ENCODE measurements around the gene CD28.

CD28 gene

DNA sequence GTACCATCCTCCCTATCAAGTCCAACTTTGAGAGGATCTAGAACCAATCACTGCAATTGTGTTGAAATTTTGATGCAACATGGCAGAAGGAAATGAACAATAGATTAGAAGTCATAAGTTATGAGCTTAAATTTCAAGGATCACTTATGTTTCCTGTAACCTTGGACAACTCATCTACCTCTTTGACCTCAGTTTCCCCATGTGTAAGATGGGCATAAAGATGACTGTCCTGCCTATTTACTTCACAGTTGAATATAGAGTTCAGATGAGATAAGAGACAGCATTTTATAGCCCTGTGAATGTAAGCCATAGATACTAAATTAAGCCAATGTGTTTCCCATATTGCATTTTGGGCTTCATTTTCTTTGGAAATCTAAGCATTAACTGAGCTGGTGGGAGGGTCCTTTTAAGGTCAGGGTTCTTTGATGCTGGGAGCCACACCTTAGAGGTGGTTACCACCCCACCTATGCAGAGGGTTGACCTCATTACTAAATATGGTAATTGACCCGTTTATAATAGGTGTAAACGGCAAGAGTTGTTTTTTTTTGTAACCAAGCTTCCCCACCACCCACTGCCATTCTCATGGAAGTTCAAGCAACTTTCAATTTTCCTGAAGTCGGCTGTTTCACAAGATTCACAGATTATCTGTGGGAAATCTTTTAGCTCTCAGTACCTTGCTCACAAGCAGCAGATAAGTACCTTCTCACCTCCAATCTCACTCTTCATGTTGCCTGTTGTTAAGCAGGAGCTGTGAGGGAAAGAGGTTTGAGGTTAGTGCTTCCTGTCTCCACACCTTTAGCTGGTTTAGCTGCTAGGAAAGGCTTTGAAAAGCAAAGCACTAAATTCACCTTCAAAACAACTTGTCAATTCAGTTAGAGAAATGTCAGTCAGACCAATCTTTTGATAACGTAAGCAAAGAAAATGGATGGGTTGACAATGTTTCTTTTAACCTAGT is 13.3 kb downstream of the CD28 start:
- no peak for DNase-seq

DNA sequence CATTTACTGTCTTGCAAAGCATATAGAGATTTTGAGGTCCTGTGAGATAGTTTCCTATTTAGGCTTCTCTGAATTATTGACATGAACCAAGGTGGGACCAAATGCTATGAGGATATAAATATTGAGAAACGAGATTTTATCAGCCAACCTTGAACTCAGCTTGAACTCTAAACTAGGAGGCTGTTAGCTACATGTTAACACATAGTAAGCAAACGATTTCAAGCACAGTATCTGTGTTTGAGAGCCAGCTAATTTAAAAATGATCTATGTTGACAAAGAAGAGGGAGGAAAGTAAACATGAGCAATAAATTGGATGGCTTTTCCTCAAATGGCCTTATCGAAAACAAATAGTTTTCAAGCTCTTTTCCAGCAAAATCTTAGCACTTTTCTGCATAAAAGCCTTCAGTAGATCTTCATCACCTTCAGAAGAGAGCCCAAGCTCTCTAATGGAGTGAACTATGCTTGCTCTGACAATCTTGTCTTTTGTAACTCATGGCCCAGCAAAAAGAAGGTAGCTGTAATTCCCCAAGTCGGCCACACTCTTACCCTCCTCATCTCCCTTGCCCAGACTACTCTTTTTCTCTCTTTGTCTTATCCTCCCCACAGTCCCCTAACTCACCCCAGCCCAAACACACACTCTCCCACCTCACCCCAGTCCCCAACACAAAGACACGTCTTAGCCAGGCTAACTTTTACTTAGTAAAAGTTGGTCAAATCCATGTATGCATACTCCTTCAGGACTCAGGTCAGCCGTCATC is 14.7 kb downstream of the CD28 start:
- DNase-seq = no peak

DNA sequence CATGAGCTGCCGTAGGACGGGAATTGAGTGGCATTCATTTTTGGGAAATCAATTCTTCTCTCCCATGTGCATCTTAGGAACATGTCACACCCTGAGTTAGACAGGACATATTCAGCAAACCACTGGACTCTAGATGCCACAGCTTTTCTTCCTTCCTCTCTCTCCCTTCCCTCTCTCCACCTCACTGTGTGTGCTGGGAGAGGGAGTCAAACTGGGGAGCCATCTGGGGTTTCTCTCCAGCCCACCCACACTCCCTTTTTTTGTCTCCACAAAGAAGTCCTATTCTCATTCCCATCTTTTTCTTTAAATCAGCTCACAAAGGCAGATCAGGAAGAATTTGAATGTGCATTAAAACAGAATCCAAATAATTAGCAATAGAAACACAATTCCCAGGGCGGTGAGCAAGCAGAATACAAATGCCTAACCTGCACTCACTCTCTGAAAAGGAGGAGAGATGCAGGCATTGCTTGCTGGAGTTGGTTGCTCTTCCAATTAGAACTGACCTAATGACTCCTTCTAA is 15.4 kb downstream of the CD28 start:
- no peak for DNase-seq

DNA sequence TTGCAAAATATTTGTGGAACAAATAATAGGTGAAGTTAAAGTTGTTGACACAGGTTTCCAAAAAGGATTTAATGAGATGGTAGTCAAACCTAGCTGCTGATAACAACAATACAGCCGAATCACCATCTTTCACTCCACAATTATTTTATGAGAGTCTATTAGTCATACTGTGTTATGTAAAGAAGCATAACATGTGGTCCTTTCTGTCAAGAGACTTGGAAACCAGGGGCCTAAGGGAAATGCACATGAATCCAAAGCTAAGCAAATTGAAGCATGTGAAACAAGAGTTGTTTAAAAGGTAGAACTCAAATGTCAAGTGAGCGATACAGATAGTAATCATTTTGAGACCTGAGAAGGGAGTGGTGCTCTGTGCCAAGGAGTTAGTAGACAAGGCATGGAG is 16.0 kb downstream of the CD28 start:
- no peak for DNase-seq

DNA sequence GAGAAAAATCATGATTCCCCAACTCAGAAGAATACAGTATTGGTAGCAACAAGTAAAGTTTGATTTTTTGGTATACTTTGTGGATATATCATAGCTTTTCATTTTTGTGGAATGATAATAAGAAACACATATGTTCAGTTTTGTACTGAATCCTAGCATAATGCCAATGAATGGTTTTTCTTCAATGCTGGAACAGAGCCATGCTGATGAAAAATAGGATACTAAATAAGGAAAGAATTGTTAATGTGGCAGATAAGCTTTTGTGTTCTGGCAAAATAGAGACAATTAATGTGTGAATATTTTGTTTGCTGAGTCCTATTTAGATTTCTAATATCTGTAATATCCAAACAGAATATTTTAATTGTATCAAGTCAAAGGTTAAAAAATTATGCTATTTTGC is 21.9 kb downstream of the CD28 start:
- no peak for DNase-seq

DNA sequence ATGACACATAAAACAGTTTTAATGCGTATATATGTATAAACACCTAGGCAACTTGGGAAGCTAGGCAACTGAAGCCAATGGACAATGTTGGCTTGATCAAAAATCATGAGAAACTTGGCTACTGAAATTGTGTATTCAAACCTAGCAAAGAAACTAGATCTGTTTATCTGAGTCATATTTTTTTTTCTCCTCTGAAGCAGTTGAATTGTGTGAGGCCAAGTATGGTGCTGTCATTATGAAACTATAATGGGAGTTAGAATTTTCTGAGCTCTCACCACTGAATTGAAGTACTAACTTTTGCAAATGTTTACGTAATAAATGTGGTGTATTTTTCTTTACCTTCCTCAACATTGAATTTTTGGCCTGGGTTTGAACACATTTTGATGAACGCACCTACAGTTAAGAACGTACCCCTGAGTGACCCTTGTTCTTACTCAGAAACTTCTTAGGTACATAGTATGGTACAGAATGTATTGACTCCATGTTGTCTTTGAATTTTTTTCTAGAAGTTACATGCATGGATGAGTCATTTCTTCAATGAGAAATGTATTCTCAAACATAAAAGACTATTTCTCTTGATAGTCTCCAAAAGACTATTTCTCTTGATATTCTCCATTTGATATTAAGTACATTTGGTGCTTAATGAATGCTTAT is 23.8 kb downstream of the CD28 start:
- DNase-seq = no peak

DNA sequence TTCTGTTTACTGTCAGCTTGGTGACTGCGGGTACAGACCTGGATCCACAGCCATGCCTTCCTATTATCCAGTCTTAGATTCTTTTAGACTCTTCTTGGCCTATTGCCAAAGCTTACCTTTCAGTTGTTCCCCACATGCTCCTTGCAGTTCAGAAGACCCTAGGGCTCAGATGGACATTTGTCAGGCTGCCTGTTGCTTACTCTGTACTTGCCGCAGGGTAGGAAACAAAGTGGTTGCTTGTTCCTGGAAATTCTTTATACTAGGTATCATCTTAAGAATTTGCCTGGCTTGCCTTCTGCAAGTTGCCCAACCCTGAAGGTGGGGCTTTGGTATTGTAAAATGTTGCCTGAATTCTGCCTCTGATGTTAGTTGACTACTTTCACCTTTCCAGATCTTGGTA is 24.4 kb downstream of the CD28 start:
- no peak for DNase-seq

DNA sequence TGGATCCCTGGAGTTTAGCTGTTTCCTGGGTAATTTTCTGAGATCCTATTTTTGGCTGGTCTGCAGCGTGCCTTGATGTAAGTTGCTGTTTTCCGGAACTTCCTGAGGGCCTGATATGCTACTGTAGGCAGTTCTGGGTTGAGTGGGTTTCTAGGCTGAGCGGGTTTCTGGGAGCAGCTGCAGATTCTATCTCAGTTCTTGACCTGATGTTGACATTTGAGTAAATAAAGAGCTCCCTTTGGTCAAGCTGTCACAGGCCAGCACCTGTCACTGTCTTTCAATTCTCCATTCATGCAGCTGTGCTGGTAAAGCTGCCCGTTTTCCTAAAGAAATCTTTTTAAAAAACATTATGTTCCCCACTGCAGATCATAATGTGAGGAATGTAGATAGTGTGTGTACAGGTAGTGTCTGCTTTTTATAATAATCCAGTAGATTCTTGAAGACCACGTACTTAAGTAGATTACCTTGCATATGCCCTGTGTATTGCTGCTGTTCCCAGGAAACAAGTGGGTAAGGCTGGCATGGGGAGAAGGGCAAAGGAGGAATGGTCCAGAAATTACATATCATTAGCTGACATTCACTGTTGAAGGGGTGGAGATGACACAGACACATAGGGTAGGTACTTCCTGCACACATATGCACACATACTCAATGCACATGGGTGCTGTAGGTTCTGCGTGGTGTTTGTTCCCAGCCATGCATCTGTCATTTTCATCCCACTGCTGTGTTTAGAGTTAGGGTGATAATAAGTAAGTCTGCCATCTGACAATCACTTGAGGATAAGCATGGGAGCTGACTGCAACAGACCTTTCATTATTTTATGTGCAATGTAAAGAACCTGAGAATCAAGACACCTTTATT is 25.9 kb downstream of the CD28 start:
- DNase-seq = no peak

DNA sequence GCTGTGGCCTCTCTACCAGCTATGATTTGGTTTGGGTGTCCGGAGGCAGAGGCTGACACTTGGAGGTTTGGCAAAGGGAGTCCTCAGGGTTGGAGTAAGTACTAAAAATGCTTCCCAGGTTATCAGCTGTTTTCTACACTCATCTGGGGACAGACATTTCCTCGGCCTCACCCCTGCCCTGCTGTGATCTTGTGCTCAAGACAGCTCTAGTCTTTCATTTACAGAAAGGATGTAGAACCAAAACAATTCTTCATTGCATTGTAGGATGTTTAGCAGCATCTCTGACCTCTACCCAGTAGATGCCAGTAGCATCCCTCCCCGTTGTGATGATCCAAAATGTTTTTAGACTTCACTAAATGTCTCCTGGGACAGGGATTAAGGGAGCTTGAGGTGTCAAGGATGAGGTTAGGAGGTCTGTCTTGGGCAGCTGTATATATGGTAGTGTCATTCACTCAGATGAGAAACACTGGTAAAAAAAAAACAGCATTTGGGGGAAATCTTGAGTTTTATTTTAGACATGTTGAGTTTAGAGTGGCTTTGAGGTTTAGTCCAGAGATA is 26.6 kb downstream of the CD28 start:
- DNase-seq = no peak

DNA sequence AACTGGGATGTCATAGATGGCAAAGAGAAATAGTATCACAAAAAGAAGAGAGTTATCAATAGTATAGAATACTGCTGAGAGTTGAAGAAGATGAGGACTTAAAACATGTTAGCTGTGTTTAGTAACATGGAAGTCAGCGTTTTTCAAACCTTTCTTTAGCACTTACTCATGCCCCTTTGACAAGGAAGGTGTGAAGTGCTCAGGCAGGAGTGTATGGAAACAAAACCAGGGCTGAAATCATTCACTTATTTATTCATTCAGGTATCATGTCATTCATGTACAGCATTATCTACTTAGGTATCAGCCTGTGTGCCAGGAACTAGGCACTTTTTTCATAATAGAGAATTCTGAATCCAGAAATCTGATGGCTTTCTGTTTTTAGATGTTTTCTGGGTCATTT is 27.2 kb downstream of the CD28 start:
- no peak for DNase-seq

DNA sequence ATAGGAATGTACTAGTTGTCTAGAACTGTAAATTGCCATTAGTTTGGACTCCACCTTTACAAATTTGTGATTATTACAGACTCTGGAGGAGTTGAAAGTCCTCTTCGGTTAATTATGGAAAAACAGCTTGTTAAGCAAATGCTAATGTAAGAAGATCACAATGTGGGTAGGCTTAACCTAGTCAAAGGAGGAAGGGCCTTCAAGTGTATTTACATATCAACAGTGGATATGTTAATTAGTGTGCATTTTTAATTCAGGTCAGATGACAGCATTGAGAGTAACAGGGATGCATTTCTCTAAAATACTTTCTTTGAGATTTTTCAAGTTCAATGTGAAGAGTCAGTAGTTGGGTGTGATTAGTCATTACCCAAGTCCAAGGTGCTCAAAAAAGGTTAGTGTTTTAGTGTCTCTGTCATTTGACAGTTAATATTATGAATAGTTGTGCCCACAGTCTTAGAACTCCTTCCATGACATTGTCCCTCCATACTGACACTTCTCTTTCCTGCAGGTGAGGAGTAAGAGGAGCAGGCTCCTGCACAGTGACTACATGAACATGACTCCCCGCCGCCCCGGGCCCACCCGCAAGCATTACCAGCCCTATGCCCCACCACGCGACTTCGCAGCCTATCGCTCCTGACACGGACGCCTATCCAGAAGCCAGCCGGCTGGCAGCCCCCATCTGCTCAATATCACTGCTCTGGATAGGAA is 28.0 kb downstream of the CD28 start:
- DNase-seq = no peak

DNA sequence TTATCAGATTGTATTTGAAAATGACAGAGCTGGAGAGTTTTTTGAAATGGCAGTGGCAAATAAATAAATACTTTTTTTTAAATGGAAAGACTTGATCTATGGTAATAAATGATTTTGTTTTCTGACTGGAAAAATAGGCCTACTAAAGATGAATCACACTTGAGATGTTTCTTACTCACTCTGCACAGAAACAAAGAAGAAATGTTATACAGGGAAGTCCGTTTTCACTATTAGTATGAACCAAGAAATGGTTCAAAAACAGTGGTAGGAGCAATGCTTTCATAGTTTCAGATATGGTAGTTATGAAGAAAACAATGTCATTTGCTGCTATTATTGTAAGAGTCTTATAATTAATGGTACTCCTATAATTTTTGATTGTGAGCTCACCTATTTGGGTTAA is 30.9 kb downstream of the CD28 start:
- no peak for DNase-seq

DNA sequence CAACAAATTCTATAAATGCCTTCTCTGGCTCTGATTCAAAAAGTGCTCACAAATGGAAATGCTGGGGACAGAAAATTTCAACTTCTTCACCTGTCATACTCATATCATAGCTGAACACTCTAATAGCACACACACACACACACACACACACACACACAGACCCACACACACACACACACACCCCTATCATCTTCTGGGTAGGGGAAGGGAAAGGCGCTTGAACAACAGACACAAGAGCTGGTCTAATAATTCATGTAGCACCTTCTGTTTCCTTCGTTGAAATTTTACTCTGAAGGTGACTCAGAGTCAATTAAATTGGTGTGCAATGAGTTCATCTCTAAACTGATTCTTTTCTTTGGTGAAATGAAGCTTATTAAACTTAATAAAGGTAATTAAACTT is 32.9 kb downstream of the CD28 start:
- no peak for DNase-seq

DNA sequence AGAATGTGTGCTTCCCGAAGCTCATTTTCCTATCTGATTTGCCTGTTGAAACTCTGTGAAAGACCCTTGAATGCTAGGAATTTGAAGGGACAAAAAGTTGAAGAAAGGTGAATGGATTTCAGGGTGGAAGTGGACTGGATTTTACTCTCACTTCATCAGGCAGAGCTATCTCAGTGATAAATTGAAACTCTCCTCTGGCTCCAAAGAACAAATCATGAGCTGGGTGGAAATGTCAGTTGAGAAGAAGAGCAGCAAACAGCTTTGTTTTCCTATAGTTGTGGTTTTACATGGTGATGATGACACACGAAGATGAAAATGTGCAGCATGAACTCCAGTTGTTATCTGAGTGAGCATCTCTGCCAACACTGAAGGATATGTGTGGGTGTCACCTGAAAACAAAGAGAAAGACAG is 34.4 kb downstream of the CD28 start:
- no peak for DNase-seq

DNA sequence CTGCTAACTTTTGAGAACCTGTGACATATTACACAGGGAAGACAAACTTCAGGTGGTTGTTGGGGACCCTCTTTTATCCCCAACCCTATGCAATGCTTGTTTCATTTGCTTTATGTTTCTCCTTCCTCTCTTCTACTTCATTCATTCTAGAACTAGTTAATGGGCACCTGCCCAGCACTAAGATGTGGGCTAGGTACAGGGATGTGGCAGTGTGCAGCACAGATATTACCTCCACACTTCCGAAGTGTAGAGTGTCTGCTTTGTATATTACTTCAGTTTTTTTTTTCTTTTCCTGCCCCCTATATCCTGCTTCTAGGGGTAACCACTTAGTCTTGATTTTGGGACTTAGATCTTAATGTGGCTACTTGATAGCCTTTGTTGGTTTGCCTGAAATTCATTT is 35.1 kb downstream of the CD28 start:
- no peak for DNase-seq

DNA sequence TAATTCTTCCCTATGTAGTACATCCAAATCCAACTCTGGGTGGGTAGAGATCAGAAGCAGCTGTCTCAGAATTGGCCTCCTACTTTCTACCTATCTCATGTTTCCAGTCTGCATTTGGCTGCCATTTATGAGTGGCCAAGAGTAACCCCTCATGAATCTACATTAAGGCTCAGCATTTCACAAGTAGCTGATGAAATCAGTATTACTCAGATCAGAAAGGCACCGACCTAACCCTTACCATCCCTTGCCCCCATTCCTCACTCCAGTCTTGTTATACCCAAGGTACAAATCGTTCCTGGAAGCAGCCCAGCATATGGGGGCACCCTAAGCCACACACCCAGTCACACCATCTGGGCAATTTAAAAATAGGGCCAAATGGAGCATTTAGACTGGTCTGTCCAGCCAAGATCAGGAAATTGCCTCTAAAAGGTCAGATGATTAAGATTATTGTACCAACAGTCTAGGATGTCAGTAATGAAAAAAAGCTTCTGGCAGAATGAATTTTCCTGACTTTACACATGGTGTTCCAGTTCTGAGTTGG is 37.1 kb downstream of the CD28 start:
- DNase-seq = no peak

DNA sequence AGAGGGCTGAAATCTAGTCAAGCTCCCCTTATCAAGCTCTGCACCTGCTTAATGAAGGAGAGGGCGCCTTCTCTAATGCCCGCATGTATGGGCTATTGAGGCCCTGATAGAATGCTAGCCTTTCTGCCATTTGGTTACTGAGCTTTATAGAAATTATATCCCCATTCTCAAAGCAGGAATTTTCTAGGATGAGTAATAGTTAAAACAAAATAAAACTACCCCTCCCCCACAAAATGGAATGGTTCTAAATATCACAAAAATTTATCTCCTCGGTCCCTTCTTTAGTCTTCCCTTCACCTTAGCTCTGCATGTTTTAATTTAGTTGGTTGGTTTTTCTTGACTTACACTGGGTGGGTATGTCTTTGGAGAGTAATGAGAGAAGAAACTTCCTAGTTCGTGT is 37.7 kb downstream of the CD28 start:
- no peak for DNase-seq

DNA sequence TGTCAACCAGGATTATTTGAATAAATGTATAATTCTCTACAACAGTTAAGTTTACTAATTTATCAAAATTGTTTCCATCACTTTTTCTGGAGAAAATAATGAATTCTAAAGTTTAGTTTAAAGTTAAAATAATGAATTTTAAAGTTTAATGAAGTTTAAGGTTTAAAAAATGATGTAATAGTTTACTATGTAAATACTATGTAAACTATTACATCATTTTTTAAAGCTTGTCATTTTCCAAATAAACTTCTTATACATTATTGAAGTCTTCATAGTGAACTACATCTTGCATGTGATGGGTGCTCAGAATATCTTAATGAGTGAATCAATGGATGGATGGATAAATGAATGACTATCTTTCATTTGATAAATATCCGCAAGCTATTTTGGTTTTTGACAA is 38.8 kb downstream of the CD28 start:
- DNase-seq = no peak

DNA sequence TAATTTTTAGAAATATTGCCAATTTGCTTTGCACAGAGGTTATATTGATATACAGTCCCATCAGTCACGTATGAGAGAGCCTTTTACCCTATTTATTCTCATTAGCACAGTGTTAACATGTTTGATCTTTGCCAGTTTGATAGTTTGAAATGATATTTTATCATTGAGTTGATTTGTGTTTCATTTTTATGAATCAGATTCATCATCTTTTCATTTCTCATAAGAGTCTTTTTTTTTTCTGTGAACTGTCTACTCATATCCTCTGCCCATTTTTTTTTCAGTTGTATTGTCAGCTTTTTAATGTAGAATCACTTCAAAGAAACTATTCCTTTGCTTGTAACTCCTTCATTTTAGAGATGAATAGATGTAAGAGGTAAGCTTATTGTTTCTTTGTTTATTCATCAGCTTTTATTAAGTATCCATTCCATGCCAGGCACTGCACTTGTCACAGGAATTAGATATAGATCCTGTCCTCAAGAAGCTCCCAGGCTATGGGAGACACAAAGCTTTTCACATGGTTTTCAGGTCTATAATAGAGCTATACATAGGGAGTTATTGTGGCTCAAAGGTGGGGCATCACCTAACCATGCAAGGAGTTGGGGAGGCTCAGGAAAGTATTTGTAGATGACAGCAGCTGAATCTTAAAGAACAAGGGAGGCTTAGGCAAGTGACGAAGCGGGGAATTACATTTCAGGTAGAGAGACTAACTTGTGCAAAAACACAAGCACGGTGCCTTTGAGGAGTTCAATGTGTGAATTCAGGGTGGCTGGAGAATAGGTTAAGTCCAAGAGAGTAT is 42.1 kb downstream of the CD28 start:
- no peak for DNase-seq

Measured in hippocampal formation (tissue), 2 donors.